Measurements from ENCODE around the gene SLC16A13. TPM values are rescaled to one million over a fixed set of nuclear protein-coding genes. Genes with fewer than 3 reads are reported as not detected.
A peak's percentile ranks its signal among the peaks of the same experiment; 100 is the strongest.

SLC16A13 gene
- total and polyA plus RNA-seq, 2 donors (not counting 3 experiments of a cell fraction or from before 2014, with no cell fraction given) = 16.8 to 24.7 TPM

DNA sequence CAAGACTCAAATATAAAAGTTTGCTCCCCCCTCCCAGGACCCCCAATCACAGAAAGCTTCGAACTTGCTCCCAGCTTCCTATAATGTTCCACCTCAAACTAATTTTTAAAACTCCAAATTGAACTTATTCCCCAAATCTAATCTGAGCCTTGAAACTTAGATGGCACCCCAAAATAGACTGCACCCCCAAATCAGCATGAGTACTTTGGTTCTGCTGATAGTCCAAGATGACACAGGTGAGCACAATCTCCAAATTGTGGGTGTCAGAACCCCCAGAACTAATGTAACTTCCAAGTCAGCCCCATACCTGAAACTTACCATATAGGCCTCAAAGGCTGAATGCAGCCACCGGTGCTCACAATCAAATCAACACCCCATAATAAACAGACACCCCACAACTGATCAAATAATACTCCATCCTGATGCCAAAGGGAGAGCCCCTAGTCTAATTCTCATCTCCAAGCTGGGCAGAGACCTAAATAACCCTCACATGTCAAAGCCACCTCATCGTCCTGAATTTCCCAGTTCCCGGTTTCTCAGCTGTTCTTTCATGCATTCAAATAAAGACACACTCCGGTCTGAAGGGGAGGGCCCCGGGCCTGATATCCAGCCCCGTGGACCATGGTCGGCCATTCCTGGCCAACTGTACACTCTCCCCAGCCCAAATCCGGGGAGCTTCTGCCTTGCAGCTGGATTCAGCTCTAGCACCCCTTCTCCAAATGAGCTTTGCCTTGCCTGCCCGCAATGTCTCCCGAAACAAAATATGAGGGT, 14.7 kb upstream of the SLC16A13 start:
- Histone ChIP-seq H3K27ac (ENCODE audit: insufficient read depth, low read depth, low read length) (peak overlapping the region; percentile 96), H3K36me3 (ENCODE audit: control insufficient read depth in 2 of 2, extremely low read depth in 1 of 2, insufficient read depth in 2 of 2, low read length in 2 of 2) (peaks cover 12 to 17% of the 10 kb centered on the region in 2 experiments), H3K4me3 (replicated peaks in 1 of 3; ENCODE audit: insufficient read depth in 1 of 3, low read depth in 1 of 3, low read length in 3 of 3) (peak overlapping the region in 2 of 3 experiments; percentile 37 to 59), H2AFZ (ENCODE audit: low read depth, low read length) (no peak overlapping the region), H3K4me2 (ENCODE audit: insufficient read depth, low read length) (peak overlapping the region; percentile 74), H3K27me3 (ENCODE audit: control insufficient read depth in 2 of 2, insufficient read depth in 2 of 2, low read length in 2 of 2) (no peaks in the 10 kb centered on the region), H3K79me2 (ENCODE audit: control insufficient read depth, insufficient read depth, low read length) (peaks cover 33% of the 10 kb centered on the region), H3K9me1 (replicated peaks; ENCODE audit: control insufficient read depth, extremely low read depth, insufficient read depth, low read length) (no peaks in the 10 kb centered on the region), H3K9ac (replicated peaks; ENCODE audit: extremely low read depth, insufficient read depth, low read length) (peak overlapping the region; percentile 100), H3K9me3 (replicated peaks; ENCODE audit: control insufficient read depth, insufficient read depth, low read length) (no peaks in the 10 kb centered on the region), H3K4me1 (ENCODE audit: control insufficient read depth, extremely low read depth, insufficient read depth, low read length) (peaks cover 49% of the 10 kb centered on the region), H4K20me1 (replicated peaks; ENCODE audit: control insufficient read depth, extremely low read depth, insufficient read depth, low read length) (no peaks in the 10 kb centered on the region)
- TF ChIP-seq MYC (IDR thresholded peaks at IDR 0.05; ENCODE audit: low read depth, low read length) = no peak
- no peak for TF ChIP-seq EZH2 (IDR thresholded peaks at IDR 0.05; ENCODE audit: borderline replicate concordance, low read depth, low read length, severe bottlenecking)
- no peak for TF ChIP-seq FOS (IDR thresholded peaks at IDR 0.05; ENCODE audit: borderline replicate concordance, insufficient read depth, low read length)
- TF ChIP-seq POLR2A (IDR thresholded peaks at IDR 0.05; ENCODE audit: low read depth, low read length) = no peak
- no peak for TF ChIP-seq JUN (IDR thresholded peaks at IDR 0.05; ENCODE audit: borderline replicate concordance, insufficient read depth, insufficient read length, low read depth)
- no peak for TF ChIP-seq POLR2AphosphoS5 (IDR thresholded peaks at IDR 0.05; ENCODE audit: insufficient read depth, low read depth, low read length)
- TF ChIP-seq GATA2 (IDR thresholded peaks at IDR 0.05; ENCODE audit: insufficient read depth, insufficient read length, low read depth, low read length) = no peak
- TF ChIP-seq, protein P1, sequence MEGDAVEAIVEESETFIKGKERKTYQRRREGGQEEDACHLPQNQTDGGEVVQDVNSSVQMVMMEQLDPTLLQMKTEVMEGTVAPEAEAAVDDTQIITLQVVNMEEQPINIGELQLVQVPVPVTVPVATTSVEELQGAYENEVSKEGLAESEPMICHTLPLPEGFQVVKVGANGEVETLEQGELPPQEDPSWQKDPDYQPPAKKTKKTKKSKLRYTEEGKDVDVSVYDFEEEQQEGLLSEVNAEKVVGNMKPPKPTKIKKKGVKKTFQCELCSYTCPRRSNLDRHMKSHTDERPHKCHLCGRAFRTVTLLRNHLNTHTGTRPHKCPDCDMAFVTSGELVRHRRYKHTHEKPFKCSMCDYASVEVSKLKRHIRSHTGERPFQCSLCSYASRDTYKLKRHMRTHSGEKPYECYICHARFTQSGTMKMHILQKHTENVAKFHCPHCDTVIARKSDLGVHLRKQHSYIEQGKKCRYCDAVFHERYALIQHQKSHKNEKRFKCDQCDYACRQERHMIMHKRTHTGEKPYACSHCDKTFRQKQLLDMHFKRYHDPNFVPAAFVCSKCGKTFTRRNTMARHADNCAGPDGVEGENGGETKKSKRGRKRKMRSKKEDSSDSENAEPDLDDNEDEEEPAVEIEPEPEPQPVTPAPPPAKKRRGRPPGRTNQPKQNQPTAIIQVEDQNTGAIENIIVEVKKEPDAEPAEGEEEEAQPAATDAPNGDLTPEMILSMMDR (IDR thresholded peaks at IDR 0.05; ENCODE audit: extremely low read depth in 1 of 2, insufficient read depth in 1 of 2, low read depth in 1 of 2, low read length in 2 of 2) = no peak
- TF ChIP-seq, protein P2, sequence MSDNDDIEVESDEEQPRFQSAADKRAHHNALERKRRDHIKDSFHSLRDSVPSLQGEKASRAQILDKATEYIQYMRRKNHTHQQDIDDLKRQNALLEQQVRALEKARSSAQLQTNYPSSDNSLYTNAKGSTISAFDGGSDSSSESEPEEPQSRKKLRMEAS (IDR thresholded peaks at IDR 0.05; ENCODE audit: insufficient read depth, insufficient read length) = no peak
- DNase-seq (ENCODE audit: low read depth, low spot score) = peak; percentile 60
- TSS peak; percentile 13 for BruUV-seq (replicated peaks)
- ChIA-PET CTCF (interaction anchor here (0.7 to 5.2 kb wide), 23 partner anchors 9 to 355 kb away, joined by 3 to 91 read pairs (median 6); partner anchors contain the start of genes RNASEK and SLC16A13), POLR2A (interaction anchor here (1.1 to 3.4 kb wide), 4 partner anchors 8 to 105 kb away, joined by 3 to 23 read pairs (median 6); partner anchors contain the start of genes RNASEK and SLC16A13)
- dilution Hi-C loops (cut with MboI; ENCODE audit: extremely low pct_ligation_motif_present, low sequenced_read_pairs) (no loop called here), intact Hi-C loops (cut with micrococcal nuclease) (loop anchor here (1.0 to 10.0 kb wide), 2 partner anchors 178 to 834 kb away; partner anchors contain the start of genes CYB5D1, NAA38 and TMEM88)
- FAIRE-seq = peak; percentile 88
